ENCODE results near the gene AVL9.
"Not testable (repeated sequence)": the region's sequence is repeated elsewhere in the genome, so short reads cannot be mapped to it uniquely, and the experiment has no call there.

Gene AVL9

DNA sequence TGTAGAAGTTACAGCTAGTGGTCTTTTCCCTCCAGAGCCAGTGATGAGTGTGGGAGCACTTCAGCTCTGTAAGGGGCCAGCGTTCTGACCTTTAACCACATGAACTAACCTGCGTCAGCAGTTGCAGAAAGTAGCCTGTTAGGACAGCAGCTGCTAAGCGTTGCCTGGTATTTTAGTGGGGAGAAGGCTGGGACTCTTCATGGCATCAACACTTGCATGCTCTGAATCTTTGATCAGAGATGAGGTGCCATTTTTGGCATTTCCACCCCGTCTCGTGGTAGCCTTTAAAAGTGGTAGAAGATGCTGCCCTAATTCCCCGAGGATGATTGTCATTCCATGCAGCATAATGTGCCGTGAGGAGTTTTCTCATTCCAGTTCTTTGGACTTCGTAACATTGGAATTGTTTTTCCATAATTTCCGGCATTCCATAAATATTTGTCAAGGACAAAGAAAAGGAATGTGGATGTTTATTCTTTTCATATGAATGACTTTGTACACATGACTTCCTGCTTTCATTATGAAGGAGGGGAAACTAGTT is 92.2 kb downstream of the AVL9 start:
- no peak for DNase-seq (ENCODE audit: low read depth in 2 of 2)

DNA sequence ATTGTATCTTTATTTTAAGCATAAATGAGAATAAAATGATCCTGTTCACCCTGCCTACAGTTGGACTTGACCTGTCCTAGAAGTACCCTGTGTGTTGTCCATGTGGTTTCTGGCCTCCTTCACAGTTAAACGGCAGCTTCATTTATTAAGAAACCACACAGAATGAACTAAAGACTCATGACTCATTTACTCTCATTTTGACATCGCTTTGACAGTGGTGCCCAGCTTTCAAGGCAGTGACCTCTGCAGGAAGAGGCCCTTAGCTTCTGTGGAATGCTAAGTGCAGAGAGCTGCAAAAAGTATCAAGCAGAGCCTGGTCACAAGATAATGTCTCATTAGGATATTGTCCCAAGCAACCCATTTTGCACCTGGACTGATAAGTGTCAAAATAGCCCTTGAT is 93.4 kb downstream of the AVL9 start:
- no peak for DNase-seq (ENCODE audit: low read depth in 2 of 2)

DNA sequence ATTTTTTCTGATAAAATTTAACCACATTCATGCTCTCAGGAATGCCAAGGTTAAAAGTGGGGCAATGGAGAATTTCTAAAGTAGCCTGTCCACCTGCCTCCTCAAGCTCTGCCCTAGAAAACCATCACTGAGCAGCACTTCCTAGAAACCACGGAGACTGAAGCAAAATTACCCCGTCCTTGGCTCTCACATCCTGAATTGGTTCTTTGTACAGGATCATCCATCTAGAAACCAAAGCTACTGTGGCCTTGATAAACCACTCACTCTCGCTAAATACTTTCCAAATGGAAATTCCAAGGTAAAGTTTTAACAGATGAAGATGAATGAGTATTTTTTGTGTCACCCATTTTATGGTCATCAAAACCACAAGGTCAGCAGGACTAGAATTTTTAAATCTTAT is 96.6 kb downstream of the AVL9 start:
- no peak for DNase-seq (ENCODE audit: low read depth in 2 of 2)

DNA sequence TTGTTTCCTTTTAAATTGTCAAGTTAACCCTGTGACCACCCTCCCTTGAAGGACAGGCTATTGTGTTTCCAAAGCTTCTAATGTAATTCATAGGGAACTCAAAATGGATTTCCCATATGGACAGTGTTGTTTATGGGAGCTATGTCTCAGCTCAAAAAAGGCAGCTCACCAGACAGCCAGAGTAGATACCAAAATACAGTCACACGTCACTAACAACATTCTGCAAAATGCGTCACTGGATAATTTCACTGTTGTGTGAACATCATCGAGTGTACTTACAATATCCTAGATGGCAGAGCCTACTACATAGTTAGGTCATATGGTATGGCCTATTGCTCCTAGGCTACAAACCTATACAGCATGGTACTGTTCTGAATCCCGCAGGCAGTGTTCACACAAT is 97.4 kb downstream of the AVL9 start:
- DNase-seq (ENCODE audit: low read depth in 2 of 2) = no peak

DNA sequence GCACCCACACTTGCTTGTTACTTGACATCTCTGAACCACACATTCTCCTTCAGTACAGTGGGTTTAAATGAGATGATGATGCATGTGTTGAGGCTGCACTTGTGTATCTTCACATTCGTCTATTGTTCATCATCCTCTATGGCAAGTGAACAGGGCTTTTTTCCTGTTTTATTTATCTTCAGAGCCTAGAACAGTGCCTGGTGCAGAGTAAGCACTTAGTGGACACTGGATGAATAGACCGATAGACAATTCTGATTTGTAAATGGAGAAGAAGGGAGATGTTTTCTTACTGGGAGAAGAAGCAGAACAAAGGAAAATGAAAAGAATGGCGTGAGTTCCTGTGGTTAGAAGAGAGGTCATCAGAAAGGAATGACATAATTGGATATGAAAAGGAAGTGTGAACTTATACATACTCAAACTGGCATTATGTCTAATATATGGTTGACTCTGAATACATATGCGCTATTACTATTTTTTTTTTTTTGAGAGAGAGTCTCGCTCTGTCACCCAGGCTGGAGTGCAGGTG is 99.7 kb downstream of the AVL9 start:
- no peak for DNase-seq (ENCODE audit: low read depth in 2 of 2)

DNA sequence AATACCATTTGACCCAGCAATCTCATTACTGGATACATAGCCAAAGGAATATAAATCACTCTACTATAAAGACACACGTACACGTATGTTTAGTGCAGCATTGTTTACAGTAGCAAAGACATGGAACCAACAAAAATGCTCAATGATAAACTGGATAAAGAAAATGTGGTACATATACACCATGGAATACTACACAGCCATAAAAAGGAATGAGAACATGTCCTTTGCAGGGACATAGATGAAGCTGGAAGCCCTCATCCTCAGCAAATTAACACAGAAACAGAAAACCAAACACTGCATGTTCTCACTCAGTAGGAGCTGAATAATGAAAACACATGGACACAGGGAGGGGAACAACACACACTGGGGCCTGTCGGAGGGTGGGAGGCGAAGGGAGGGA is 105.9 kb downstream of the AVL9 start:
- DNase-seq (ENCODE audit: low read depth in 2 of 2) = not testable (repeated sequence)

DNA sequence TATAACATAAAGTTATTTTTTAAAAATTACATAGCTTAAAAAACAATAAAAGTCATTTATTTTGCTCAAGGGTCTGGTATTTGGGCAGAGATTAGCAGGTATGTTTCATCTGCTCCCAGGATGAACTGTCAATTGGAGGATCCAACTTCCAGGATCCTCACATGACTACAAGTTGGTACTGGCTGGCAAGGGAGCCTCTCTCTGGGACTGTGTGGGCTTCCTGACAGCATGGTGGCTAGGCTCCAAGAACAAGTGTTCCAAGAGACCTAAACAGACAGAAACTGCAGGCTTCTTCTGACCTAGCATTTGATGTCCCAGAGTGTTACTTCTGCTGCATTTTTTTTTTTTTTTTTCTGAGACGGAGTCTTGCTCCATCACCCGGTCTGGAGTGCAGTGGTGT is 107.2 kb downstream of the AVL9 start:
- no peak for DNase-seq (ENCODE audit: low read depth in 2 of 2)

DNA sequence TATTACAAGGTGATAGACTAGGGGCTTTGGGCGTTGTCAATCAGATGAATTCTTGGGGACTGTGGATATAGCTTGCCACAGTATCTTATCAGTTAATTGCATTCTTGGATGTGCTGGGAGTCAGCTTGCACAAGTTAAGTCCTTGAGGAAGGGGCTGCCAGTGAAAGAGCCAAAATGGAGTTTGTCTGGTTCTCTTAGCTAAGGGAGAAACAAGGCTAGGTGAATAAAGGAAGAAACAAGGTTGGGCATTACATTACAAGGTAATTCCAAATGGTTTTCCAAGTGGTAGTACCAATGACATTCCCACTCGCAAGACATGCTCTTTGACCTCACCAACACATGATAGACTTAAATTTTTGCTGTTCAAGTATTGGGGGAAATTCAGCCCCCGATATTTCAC is 108.2 kb downstream of the AVL9 start:
- DNase-seq (ENCODE audit: low read depth in 2 of 2) = not testable (repeated sequence)

DNA sequence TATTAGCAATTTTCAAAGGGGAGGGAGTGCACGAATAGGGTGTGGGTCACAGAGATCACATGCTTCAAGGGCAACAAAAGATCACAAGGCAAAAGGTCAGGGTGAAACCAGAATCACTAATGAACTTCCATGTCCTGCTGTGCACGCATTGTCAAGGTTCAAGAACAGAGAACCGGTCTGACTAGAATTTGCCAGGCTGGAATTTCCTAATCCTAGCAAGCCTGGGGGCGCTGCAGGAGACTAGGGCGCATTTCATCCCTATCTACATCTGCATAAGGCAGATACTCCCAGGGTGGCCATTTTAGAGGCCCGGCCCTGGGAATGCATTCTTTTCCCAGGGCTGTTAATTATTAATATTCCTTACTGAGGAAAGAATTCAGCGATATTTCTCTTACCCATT is 108.8 kb downstream of the AVL9 start:
- not testable (repeated sequence) for DNase-seq (ENCODE audit: low read depth in 2 of 2)

DNA sequence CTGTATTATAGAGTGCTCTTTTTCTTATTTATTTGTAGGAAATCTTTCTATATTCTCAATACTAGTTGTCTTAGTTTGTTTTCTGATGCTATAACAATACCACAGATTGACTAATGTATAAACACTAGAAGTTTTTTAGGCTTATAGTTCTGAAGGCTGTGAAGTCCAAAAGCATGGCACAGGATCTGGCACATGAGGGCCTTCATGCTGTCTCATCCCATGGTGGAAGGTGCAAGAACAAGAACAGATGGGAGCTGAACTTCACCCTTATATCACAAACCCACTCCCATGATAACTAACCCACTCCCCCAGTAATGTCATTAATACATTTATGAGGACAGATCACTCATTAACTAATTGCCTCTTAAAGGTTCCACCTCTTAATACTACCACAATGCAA is 109.7 kb downstream of the AVL9 start:
- DNase-seq (ENCODE audit: low read depth in 2 of 2) = no peak

DNA sequence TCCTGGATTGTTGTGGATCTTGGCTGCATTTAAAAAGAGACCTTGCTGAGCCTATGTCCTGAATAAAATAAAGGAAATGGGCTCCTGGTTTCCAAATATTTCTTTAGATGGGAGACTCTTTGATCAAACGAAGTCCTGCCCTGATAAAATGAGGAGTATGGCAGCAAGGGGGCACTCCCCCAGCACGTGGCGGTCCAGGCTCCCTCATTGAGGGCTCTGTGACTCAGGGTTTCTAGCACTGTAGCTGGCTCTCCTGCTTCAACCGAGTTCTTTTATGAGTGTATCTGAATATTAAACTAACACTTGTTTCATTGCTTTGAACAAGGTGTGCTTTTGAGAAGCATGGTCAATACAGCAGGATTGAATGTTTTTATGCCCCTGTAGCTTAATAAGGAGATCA is 114.2 kb downstream of the AVL9 start:
- no peak for DNase-seq (ENCODE audit: low read depth in 2 of 2)

DNA sequence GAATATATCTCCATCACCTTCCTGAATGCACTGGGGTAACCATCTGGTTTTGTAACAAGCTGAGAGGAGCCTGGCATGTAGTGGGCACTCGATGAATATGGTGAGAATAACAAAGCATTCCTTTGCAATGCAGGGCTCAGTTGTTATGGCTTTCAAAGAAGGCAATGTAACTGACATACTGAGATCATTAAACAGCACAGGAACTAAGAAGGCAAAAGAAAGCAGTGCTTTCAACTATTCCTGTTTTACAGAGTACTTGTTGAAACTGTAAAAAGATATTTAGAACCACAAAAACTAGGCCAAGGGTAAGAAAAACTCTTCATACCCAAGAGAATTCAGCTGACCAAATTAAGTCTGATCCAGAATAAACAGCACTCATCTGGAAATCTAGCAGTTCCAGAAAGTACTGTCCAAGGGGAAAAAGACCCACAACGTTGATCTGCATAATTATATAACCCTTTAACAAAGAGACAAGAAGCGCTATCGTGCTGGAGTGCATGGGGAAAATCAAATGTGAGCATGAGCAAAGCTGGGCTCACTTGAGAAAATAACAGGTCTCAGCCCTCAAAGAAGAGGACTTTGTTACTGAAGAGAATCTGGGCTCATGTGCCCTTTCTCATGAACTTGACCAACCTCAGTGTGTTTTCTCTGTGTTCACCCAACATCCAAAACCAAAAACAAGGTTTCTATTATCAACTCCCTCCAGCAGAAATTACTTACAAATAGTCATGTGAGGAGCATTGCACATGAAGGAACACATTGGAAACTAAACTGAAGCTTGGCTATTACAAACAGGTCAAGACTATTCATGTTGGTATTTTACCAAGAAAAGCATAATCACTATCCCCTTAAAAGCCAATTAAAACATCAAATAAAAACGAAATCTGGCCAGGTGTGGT is 116.2 kb downstream of the AVL9 start:
- DNase-seq (ENCODE audit: low read depth in 2 of 2) = no peak

DNA sequence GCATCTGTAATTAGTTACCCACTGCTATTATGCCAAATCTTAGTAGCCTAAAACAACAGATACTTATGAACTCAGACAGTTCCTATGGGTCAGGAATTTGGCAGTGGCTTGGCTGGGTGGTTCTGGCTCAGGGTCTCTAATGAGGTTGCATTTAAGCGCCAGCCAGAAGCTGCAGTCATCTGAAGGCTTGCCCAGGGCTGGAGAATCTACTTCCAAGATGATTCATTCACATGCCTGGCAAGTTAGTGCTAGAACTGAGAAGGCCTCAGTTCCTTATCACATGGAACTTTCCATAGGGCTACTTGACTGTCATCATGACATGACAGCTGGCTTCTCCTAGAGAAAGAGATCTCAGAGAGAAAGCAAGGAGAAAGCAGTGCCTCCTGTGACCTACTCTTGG is 121.3 kb downstream of the AVL9 start:
- no peak for DNase-seq (ENCODE audit: low read depth in 2 of 2)

DNA sequence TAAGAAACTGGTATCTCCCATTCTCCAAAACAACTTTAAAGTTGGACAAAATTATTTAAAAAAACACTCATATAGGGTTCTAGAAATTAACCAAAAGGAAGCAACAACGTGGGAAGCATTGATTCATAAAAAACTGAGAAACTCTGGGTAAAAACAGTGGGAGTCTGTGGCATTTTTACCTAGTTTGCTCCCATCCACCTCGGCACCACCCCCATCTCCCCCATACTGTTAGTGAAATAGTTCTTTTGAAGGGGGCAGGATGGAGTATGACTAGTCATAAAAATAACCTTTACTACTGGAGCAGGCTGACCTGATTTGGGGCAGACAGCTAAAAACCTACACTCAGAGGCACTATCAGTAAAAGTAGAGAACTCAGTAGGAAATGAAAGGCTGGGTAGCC is 123.2 kb downstream of the AVL9 start:
- no peak for DNase-seq (ENCODE audit: low read depth in 2 of 2)

DNA sequence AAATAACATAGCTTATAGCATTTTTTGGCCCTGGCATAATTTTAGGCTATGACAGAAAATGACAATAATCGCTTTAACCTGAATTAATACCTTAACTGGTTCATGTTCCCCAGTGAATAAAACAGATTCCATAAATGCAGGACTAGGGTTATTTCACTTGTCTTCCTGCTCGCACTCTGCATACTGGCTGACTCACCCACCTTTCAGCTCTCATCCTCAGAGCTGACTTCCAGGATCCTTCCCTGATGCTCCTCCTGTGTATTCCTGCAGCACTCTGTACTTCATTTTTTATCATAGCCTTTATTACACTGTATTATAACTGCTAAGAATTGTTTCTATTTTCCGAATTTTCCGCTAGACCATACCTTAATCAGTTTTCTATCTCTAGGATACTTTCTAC is 123.7 kb downstream of the AVL9 start:
- no peak for DNase-seq (ENCODE audit: low read depth in 2 of 2)

DNA sequence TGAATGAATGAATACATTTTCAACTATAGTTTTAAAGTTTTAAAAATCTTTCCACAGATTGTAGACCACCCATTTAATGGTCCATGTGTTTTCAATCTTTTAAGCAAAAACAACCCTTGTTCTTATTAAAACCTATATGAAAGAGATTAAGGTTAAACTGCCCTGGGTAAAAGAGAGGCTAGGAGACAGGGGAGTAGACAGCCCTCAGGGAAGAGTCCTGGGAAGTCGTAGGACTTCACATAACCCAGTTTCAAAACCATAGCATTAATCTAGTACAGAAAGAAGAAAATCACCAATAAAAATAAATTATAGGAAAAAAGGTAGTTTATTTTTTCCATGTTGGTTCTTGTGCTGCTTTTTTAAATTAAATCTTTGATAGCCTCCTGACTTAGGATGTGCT is 124.1 kb downstream of the AVL9 start:
- not testable (repeated sequence) for DNase-seq (ENCODE audit: low read depth in 2 of 2)

DNA sequence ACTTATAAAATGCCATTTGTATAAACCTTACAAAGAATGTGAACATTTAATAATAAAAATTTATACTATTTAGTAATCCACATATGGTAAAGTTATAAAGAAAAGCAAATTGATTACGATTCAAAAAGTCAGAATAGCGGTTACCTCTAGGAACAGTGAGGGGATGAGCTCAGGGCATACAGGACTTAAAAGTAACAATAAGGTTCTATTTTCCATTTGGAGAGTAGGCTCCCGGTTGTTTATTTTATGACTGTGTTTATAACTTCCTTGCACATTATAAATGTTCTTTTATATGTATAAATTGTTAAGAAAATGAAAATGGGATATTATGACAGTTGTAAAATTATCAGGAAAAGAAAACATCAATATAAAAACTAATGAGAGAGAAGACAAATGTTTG is 135.7 kb downstream of the AVL9 start:
- no peak for DNase-seq (ENCODE audit: low read depth in 2 of 2)

DNA sequence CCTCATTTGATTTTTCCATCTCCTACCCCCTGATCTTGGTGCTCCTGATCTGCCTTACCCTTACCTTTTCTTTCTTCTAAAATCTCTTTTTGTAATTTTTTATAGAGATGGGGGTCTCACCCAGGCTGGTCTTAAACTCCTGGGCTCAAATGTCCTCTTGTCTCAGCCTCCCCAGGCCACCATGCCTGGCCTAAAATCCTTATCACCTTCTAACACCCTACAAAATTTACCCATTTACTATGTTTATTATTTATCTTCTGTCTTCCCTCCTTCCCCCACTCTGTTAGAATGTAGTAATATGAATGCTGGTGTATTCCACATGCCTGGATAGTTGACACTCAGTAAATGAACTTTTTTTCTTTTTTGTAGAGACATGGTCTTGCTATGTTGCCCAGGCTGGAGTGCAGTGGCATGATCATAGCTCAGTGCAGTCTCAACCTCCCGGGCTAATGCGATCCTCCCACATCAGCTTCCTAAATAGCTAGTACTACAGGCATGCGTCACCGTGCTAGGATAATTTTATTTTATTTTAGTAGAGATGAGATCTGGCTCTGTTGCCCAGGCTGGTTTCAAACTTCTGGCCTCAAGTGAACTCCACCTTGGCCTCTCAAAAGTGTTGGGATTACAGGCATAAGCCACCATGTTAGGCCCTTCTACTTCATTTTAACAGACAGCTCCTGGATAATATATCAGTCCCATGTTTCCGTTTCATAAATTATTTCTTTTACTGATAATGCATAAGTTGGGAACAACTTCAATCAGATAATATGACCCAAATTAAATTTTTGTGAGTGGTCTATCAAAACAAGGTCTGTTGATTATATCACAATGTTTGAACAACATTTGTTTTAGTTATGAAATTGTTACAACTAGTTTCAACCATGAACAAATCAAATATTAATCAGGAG is 136.6 kb downstream of the AVL9 start:
- DNase-seq (ENCODE audit: low read depth in 2 of 2) = not testable (repeated sequence)

DNA sequence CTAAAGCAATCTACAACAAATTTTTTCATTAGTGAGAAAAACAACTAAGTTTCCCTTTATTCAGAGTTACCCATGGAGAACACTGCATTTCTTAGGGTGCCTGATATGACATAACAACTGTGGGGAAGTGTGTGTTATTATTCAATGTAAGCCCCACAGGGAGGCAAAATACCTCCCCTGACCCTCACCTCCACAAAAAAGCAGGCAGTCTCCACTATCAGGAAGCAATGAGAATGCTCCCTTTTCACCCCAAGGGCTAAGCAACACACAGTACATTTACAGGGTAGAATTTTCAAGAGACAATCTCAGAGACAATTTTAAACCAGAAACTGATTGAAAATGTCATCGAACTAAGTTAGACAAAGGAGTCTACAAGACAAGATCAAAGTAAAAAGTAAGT is 138.2 kb downstream of the AVL9 start:
- DNase-seq (ENCODE audit: low read depth in 2 of 2) = not testable (repeated sequence)

DNA sequence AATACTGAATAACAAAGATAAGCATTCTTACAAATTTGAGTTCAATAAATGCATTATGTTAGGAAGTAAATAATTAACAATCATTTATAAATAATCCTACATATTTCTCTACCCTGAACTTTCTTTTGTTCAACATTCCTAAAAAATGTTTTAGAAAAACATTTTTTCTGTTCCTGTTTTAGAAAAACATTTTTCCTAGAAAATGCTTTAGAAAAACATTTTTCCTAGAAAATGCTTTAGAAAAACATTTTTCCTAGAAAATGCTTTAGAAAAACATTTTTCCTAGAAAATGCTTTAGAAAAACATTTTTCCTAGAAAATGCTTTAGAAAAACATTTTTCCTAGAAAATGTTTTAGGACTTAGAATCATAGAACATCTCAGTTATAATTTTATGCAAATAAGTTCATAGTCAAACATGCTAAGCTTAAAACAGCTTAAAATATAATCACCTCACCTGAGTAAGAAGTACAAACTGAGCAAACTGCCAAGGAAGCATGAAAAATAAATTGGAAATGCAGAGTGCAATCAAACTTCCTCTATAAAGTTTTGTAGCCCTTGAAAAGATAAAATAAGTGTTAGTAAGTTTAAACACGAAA is 139.6 kb downstream of the AVL9 start:
- not testable (repeated sequence) for DNase-seq (ENCODE audit: low read depth in 2 of 2)

DNA sequence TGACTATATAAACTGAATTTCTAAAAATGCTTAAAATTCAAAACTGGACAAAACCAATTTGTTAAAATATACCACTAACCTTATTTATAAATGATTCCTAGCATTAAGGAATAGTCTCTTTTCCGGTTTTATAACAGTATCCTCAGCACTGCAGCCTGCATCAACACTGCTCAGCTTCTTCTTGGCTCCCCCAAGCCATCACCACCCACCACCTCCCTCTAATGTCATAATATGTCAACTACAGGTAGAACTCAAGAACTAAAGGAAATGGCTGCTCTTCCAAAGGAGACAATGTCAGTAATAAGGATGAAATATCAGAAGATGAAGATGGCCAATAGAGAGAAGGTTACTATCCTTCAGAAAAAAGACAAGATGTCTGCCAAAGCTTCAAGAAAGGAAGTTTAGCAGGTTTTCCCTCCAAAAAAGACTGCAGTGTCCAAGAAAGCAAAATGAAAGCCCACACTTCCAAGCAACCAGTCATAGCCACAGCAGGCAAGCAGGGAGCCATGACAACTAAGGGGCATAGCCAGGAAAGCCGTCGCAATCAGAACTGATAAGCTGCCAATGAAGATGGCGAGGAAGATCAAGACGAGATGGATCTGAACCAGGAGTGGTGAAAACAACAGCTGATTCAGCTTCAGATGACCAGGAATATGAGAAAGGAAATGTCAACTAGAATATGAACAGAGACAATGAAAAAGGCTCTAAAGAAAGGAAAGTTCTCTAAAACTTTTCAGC is 141.6 kb downstream of the AVL9 start:
- not testable (repeated sequence) for DNase-seq (ENCODE audit: low read depth in 2 of 2)
